NK-92 (cell line): ENCODE results near the gene ATCAY.
"Not testable (repeated sequence)": the region's sequence is repeated elsewhere in the genome, so short reads cannot be mapped to it uniquely, and the experiment has no call there.

Experiments
- DNase-seq: peaks from one replicate; lab custom pipeline; 2025; ENCODE audit not compliant: unreplicated experiment; lab: John Stamatoyannopoulos, UW

Gene ATCAY

DNA sequence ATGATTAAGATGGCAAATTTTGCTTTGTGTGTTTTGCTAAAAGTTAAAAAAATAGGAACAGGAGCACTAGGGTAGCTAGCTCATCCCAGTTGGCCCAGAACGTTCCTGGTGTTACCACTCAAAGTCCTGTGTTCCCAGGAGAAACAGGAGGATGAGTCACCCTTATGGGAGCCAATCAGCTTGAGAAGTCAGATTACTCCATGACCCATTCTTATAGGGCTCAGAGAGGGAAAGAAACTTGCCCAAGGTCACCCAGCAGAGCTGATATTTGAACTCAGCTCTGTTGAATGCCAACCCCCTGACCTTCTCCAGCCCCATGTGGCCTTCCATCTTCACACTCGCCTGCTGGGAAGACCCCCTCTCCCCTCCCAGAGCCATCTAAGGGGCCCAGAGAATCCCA lies 65.4 kb downstream of the ATCAY start:
- DNase-seq: no peak

DNA sequence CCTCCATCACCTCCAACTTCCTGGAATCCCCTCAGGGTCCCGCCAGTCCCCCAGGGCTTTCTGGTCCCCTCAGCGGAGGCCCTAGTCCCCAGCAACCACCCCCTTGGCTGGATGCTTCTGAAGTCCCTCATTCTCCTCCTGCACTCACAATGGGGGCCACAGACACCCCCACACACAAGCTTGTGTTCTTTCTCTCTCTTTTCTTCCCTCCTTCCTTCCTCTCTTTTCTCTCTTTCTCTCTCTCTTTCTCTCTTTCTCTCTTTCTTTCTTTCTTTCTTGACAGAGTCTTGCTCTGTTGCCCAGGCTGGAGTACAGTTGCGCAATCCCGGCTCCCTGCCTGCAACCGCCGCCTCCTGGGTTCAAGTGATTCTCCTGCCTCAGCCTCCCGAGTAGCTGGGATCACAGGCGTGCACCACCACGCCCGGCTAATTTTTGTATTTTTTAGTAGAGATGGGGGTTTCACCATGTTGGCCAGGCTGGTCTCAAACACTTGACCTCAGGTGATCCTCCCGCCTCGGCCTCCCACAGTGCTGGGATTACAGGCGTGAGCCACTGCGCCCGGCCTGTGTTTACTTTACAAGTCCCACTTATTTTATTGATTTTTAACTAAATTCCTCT lies 66.9 kb downstream of the ATCAY start:
- DNase-seq: not testable (repeated sequence)

DNA sequence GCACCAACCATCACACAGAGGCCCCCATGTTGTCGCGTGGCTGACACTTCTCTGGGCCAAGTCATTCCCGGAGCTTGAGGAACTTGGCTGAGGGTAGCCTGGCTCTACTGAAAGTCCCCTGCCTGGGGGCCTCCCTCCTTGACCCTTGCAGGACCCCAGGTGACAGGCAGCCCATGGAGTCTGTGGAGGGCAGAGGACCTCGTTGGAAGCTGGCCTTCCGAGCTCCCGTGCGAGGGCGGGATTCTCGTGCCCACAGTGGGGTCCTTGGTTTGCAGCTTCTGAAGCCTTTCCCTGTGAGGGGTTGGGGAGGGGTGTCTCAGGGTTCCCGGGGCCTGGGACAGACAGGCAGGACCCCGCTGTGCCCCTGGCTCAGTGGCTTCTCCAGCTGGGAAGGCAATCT lies 68.8 kb downstream of the ATCAY start:
- no peak for DNase-seq

DNA sequence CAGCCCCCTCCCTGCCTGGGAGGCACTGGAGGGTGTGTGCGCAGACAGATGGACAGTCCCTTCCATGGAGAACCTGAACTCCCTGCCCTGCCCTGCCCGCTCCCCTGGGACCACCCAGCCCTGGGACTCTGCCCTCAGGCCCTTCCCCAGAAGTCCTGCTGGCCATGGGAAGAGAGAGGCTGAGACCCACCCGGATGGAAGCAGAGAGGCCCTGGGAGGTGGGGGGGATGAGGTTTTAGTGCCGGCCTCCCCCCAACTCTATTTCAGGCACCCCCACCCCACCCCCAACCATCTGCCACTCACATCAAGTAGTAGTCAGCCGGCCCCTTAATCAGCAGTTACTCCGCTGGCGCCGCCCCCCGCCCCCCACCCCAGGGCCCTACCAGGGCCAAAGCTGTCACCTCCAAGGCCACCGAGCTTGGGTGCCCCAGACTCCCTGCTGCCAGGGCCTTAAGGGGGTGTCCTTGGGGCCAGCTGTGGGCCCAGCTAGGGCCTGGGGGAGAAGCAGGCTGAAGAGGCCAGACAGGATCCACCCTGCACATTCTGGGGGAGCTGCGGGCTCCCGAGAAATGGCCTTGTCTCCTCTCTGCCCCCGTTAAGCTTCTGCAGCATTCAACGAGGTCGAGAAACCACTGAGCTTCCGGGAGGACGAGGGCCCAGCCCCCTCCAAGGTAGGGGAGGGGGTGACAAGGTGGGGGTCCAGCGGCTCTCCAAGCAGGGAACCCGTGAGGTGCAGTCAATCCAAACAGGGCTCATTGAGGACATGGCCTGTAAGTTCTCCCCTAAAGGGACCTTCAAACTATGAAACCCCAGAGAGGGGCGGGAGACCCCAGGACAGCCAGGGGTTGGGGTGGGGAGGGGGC lies 69.7 kb downstream of the ATCAY start:
- DNase-seq: no peak

DNA sequence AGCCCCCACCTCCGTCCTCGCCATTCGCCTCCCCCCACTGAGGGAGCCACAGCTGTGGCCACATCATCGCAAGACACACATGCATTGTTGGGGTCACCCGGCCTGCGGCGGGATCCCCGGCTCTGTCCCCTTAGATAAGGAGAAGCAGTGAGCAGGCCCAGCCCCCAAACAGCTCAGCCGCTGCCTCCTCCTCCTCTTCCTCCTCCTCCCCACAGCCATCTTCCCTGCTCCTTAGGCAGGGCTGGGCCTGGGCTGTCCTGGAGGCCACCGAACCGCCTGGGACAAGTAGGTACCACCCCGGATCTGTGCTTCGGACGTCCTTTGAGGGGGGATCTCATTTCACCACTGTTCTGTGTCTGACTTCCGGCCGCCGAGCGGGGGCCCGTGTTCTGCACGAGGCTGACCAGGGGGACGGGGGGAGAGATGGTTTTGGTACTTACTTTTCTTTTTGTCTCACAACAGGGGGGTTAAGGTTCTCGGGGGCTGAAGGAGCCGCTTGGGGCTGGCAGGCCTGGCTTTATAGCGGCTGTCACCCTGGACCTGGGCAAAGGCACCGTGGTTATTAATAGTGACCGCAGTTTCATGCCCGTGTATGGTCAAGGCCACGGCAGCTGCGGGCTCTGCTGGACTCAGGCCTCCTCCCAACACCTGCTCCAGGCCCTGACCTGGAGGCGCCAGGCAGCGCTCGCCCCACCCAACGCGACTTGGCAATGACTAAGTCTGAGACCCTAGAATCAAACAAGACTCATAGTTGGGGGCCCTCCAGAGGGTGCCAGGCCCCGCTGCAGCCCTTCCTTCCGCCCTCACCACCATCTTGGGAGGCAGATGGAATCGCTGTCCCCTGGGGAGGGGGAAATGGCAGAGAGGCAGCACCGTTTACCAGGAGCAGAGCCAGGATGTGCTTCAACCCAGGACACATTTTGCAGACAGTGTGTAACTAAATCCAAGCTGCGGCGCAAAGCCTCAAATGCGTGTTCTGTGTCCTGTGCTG lies 70.7 kb downstream of the ATCAY start:
- no peak for DNase-seq

DNA sequence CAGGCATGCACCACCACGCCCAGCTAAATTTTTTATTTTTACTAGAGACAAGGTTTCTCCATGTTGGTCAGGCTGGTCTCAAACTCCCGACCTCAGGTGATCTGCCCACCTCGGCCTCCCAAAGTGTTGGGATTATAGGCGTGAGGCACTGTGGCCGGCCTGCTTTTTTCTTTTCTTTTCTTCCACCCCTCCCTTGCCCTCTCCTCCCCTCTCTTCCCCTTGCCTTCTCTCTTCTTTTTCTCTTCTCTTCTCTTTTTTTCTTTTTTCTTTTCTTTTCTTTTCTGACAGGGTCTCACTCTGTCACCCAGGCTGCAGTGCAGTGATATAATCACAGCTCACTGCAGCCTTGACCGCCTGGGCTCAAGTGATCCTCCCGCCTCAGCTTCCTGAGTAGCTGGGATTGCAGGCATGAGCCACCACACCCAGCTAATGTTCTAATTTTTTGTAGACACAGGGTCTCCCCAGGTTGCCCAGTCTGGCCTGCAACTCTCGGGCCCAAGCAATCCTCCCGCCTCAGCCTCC lies 72.3 kb downstream of the ATCAY start:
- not testable (repeated sequence) for DNase-seq

DNA sequence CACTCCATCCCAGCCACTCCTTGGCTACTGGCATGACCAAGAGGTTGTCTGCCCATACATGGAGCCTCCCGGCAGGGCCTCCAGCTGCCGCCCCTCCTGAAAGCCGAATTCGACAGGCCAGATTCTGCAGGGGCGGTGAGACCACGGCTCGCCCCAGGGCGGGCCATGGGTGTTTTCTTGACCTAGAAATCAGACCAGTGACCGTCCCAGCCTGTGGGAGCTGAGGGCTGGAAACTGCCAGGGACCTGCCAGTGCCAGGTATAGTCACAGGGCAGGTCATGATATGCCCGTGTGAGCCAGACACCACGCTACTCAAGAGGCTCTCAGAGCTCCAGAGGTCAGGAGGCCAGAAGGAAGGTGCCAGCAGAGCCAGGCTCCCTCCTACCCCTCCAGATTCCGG lies 73.6 kb downstream of the ATCAY start:
- DNase-seq: no peak

DNA sequence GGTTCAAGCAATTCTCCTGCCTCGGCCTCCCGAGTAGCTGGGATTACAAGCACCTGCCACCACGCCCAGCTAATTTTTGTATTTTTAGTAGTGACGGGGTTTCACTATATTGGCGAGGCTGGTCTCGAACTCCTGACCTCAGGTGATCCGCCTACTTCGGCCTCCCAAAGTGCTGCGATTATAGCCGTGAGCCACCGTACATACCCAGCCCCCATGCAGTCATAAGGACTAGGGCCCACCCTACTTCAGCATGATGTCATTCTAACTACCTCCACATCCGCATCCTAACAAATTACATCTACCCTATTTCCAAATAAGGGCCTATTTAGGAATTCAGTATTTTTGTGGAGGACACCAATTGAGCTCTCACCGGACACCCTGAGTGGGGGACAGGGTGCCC lies 74.8 kb downstream of the ATCAY start:
- DNase-seq: not testable (repeated sequence)

DNA sequence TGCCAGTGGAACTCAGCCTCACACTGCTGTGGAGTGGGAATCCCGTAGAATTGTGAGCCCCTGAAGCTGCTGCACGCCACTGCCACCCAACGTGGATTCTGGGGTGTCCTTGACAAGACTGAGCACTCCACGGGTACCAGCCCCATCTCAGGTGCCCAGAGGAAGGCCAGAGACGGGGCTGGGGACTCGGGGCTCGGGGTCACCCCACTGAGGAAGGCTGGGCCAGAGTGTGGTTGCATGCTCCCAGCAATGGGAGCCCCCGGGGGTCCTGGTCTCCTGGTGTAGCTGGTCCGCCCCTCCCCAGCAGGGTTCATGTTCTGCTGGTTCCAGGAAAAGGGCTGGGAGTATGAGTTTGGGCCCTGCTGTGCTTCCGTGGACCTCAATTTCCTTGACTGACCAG lies 75.2 kb downstream of the ATCAY start:
- DNase-seq: no peak

DNA sequence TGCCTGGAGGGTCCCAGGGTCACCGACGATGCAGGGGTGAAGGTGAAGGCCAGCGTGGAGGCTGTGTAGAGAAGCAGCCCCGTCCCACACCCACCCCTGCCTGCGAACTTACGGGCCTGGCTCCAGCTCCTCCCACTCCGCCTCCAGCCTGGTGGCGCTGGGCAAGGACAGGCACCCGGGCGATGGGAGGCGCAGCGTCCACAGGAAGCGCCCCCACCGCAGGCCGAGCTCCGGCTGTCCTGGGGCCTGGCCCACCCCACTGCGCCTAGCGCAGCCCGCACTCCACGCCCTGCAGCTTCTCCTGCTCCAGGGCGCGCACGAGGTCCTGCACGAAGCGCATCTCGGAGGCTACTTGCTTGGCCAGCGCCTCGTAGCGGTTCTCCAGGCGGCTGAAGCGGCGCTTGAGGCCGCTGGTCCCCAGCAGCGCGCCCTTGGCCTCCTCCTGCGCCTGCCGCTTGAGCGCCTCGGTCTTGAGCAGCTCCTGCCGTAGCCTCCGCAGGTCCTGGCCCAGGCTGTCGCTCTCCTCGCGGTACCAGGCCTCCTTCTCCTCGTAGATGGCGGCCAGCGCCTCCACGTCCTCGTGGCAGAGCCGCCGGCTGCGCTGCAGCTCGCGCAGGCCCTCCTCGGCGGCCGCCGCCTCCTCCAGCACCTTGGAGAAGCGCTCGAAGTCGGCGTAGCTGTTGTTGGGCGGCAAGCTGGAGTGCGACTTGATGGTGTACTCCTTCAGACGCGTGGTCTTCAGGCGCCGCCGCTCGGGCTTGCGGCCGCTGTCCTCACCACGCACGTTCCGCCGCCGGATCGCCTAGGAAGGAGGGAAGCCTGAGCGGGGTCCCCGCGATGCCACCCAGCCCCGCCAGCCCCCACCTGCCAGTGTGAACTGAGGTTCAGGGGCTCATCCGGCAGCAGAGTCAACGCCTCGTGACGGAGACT lies 78.6 kb downstream of the ATCAY start:
- no peak for DNase-seq

DNA sequence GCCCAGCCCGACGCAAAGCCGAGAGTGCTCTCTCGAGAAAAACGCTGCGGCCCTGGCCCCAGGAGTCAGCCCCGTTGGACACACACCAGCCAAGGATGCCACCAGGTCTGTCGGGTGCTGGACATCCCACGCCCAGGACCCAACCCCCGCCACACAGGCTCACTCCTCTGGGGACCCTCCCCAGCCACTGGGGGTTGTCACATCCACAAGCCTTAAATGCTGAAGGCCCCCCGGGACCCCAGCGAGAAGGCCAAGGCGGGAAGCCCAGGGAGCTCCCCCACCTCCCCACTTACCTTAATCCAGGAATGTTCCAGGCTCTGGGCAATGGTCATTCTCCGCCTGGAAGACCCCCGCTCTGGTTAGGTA lies 79.3 kb downstream of the ATCAY start:
- no peak for DNase-seq

DNA sequence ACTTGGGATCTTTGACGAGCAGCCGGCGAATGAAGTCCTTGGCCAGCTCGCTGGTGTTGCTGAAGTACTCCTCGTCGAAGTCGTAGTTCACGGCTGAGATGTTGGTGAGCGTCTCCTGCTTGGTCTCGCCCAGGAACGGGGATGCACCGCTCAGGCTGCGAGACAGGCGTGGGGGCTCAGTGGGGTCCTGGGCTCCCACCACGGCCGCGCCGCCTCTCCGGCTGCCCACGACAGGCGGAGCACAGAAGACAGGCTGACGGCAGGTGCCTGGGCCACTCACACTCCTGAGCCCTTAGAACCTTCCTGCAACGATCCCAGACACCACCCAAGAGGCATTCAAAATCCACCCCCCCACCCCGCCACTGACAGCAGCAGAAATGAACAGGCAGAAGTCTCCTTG lies 80.5 kb downstream of the ATCAY start:
- DNase-seq: no peak

DNA sequence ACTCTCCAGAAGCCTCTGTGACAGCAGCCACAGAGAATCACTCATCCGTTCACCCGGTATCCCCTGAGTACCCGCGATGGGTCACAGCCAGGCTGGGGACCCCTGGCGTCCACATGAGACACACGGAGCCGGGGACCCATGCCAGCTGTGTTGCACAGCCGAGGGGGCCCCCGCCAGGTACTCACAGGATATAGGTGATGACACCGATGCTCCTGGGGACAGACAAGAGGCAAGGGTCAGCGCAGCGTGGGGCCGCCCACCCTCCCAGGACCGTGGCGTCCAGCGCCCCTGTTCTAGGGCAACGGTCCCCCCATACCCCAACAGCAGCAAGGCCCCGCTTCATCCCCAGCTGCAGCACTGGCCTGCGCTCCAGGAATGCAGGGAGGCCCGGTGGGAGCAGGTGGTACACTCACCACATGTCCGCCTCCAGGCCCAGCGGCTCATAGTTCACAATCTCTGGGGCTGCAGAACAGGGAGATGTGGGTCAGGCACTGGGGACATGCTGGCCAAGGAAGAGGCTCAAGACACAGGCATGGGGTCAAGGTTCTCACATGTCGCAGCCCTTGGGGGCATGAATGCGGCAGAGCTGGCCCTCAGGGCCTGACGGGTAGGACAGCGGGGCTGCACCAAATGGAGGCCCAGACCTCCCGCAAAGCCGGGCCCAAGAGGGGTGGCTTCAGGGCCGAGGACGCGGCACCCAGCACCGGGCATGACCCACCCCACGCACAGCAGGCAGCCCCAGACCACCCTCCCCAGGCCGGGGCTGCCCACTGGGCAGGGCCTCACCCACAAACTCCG lies 83.2 kb downstream of the ATCAY start:
- no peak for DNase-seq

DNA sequence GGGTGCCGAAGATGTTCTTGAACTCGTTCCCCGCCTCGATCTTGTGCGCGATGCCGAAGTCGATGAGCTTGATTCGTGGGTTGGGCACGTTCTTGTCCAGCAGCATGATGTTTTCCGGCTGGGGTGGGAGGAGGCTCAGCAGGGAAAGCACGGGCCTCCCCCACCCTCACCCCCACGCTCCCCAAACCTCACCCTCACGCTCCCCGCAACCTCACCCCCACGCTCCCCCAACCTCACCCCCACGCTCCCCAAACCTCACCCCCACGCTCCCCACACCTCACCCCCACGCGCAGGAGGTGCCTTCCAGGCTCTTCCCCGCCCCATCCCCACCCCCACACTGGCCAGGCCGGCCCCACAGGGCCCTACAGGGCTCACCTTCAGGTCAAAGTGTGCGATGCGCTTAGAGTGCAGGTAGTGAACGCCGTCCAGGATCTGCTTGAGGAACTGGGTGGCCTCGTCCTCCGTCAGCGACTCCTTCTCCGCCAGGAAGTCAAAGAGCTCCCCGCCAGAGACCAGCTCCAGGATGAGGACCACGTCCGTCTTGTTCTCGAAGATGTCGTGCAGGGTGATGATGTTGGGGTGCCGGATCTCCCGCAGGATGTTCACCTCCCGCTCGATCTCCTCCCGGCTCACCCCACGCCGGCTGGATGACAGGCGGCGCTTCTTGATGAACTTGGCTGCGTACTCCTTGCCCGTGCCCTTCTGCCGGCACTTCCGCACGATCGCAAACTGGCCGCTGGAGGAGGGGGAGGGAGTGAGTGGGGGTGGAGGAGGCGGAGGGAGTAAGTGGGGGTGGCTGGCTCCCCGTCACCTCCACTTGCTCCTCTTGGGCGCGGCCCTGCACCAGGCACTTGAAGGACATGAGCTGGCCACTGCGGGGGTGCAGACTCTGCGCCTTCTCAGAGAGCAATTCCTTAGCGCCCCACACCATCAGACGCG lies 84.0 kb downstream of the ATCAY start:
- DNase-seq: no peak

DNA sequence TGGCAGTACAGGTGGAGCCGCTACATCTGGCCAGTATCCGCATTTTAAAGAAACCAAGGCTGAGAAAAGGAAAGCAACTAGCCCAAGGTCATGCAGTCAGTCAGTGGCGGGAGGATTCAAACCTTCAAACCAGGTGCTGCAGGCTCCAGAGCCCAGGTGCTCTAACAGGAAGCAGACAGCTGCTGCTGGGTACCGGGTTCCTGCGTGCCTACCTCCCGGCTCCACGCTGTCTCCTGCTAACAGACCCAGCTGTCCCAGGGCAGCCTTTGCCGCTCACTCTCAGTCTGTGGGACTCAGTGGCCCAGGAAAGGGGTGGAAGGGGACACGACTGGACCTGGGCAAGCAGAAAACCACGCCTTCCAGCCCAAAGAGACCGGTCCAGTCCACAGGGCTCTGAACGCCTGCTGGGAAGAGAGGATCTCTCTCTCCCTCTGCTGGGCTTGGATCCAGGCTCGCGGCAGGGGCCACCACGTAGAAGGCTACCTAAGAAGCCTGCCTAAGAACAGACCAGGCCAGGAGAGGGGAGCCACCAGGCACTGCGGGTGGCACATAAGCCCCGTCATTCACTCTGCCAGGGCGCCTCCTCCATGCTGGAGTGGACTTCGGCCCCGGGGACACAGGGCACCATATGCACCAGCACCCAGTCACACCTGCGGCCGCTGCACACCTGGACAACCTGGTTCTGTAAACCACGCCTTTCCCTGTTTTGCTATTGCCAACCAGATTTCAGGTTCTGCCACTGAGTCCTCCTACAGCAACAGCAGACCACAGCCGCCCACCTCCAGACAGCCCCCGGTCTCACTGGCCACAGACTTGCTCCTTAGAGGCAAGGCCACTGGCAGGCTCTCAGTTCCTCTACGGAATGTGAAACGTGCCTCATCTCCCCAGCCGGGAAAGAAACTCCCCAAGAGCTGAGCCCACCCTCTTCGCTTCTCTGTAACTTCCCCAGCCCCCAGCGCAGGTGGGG lies 85.8 kb downstream of the ATCAY start:
- DNase-seq: no peak

DNA sequence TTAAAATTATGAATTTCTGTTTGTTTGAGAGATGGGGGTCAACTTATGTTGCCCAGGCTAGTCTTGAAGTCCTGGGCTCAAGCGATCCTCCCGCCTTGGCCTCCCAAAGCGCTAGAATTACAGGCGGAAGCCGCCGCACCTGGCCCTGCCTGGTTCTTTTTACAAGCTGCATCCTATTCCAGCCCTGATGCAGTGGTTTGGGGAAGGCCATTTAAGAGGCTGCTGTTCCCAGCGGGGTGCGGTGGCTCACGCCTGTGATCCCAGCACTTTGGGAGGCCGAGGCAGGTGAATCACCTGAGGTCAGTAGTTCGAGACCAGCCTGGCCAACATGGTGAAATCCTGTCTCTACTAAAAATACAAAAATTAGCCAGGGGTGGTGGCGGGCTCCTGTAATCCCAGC lies 87.5 kb downstream of the ATCAY start:
- DNase-seq: not testable (repeated sequence)
